HG03460 (cell line): ENCODE measurements around the gene EDC4.
"Not testable (repeated sequence)": the region's sequence is repeated elsewhere in the genome, so short reads cannot be mapped to it uniquely, and the experiment has no call there.

Source experiments
- ATAC-seq: cut with Tn5 transposase; IDR thresholded peaks from one replicate; pipeline ENCODE4 v1.9.1; 2021; ENCODE audit not compliant: unreplicated experiment

The EDC4 gene

DNA sequence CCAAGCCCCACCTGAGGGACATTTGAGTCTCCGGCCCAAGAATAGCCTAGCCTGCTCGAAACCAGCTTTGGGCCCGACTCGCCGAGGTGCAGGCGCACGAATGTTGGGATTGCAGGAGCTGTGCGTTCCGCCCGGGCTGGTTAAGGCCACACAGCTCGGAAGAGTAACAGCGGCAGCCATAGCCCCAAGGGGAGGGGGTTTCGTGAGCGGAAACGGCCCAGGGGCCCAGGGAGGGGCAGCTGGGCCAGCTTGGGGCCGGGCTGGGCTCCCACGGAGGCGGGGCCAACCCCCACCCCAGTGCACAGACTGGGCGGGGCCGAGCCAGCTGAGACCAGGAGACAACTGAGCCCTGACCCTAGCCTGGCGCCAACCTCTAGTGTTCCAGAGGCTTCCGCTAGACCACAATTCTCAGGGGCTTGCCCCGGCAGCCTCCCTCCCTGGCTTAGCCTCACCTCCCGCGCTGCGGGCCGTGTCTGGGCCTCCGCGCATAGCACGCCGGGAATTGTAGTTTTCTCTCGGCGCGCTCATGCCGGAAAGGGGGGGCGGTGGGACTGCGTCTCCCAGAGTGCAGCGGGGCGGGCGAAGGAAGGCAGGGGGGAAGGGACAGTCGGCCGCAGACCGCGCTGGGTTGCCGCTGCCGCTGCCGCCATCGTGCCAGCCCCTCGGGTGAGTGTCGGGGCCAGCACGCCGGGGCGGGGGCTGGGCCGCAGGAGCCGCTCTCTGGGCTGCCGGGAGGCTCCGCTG, 26.4 kb upstream of the EDC4 start, which contains the start of gene NUTF2:
Gene NUTF2, plus strand, starts transcription at position 614 of the 744 bp plus-strand sequence. CDS start 18,198 bp downstream, outside the sequence.
- peak; percentile 48 for ATAC-seq

DNA sequence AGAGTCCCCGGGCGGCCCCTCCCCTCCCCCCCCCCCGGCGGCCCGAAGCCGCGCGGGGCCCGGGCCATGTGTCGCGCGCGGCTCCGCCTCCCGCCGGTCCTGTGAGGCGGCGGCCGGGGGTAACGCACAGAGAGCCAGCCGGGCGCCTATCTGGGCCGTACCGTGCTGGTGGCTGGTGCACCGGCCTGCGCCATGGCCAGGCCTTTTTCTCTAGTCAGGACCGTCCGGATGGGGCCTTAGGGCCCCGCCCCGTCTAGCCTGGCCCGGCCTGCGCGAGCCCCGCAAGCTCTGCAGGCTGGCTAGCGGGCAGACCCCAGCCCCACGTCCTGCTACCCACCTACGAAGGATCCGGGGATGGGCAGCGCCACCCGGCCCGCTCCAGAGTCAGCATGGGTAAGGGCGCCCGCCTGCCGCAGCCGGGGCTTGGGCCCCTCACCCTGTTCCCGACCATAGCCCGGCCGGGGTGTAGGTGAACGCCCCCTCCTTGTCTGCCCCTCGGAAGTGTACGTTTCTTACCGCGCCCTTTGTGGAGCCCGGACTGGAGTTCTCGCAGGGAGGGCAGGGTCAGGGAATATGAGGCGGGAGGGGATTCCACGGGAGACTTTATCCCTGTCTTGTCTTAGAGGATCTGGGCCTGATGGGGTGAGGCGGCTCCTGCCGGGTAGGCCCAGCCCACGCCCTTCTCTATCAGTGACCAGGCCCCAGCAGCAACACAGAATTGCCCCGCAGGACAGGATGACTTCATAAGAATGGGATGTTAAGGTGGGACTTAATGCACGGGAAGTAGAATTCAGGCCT, 25.6 kb upstream of the EDC4 start, which contains the start of gene CENPT:
Gene CENPT, minus strand, starts transcription at position 630 of the 798 bp plus-strand sequence. CDS start 13,834 bp downstream, outside the sequence.
- peak; percentile 34 for ATAC-seq

DNA sequence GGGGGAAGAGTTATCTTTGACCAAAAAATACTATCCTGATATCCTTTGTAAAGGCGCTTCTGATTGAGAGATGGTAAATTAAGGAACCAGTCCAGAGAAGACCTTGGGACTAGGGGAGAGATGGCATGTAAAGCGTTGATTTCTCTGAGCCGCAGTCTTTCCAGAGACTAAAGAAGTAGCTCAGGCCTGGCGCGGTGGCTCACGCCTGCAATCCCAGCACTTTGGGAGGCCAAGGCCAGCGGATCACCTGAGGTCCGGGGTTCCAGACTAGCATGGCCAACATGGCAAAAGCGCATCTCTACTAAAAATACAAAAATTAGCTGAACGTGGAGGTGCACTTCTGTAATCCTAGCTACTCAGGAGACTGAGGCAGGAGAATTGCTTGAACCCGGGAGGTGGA, 24.7 kb upstream of the EDC4 start:
- no peak for ATAC-seq

DNA sequence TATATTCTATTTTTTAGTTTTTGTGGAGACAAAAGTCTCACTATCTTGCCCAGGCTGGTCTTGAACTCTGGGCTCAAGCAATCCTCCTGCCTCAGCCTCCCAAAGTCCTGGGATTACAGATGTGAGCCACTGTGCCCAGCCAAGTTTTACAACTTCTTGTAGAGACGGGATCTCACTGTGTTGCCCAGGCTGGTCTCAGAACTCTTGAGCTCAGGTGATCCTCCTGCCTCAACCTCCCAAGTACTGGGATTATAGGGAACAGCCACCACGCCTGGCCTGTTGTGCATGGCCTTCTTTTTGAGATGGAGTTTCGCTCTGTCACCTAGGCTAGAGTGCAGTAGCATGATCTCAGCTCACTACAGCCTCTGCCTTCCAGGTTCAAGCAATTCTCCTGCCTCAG, 19.2 kb upstream of the EDC4 start:
- ATAC-seq = no peak

DNA sequence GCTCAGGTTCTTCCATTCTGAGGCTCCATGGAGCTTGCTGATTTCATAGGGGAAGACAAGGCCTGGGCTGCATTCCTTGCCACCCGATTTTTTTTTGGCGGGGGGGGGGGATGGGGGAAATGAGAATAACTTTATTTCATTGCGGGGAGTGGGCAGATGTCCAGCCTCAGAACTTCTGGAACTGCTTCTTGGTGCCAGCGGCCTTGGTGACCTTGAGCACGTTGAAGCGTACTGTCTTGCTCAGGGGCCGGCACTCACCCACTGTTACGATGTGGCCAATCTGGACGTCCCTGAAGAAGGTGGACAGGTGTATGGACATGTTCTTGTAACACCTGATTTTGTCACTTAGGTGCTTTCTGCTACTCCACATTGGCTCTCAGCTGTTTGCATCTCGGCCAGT, 17.1 kb upstream of the EDC4 start:
- ATAC-seq = no peak

DNA sequence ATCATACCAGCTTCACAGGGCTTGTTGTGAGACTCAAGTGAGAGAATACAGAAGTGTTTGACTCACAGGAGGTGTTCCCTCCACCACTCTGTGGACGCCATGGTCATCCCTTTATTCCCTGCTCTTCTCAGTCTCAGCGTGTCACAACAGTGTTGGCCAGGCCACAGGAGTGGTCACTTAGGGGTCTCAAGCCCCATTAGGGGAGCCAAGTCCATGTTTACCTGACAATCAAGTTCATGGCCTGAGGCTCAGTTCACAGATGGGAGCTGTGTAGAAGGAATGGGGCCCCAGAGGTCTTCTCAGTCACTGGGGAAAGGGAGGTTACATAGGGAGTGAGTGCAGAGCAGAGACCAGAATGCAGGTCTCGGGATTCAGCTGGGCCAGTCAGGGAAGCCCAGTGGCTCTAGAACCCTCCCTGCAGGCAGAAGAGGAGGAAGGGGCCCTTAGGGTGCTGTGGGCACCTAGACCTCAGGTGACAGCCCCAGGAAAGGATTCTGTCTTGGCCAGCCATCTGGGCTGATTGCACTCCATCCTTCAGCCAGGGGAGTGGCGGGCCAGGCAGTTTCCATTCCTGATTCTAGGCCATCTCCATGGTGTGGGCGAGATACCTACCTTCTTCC, 15.8 kb upstream of the EDC4 start:
- ATAC-seq = no peak

DNA sequence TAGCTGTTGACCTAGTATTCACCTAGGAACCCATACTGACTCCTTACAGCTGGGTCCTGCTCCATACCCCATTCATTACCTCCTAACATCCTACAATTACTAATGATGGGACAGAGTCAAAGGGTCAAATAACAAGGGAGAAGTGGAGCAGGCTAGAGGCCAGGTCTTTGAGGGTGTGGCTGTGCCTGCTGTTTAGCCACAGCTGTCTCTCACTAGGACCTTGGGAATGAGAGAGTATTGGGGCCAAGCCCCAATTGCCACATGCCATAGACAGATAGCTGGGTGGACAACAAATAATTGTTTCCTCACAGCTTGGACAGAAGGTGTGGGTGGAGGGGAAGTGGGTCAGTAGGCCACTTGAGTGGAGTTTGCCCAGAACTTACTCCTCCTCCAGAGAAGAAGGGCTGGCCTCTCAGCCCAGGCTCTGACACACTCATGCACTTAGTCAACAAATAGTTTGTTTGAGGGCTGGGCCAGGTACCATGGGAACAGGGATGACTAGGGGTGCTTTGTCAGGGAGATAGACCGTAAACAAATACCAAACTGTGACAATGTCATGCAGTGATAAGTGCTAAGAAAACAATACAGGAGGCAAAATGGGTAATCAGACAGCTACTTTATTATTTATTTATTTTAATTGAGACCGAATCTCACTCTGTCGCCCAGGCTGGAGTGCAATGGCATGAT, 15.2 kb upstream of the EDC4 start:
- no peak for ATAC-seq

DNA sequence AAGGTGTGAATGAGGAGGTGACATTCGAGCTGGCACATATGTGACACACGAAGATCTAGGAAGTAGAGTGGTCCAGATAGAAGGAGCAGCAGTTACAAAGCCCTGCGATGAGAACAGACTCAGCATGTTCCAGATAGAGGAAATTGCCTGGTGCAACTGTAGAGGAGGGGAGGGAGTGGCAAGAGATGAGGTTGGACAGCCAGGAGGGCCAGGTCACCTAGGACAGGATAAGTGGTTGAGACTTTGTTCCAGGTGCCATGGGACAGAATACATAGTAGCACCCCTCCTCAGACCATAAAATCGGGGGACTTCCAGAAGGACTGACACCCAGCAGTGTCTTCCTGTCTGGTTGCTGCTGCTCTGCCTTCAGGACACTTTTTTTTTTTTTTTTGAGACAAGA, 14.4 kb upstream of the EDC4 start:
- no peak for ATAC-seq

DNA sequence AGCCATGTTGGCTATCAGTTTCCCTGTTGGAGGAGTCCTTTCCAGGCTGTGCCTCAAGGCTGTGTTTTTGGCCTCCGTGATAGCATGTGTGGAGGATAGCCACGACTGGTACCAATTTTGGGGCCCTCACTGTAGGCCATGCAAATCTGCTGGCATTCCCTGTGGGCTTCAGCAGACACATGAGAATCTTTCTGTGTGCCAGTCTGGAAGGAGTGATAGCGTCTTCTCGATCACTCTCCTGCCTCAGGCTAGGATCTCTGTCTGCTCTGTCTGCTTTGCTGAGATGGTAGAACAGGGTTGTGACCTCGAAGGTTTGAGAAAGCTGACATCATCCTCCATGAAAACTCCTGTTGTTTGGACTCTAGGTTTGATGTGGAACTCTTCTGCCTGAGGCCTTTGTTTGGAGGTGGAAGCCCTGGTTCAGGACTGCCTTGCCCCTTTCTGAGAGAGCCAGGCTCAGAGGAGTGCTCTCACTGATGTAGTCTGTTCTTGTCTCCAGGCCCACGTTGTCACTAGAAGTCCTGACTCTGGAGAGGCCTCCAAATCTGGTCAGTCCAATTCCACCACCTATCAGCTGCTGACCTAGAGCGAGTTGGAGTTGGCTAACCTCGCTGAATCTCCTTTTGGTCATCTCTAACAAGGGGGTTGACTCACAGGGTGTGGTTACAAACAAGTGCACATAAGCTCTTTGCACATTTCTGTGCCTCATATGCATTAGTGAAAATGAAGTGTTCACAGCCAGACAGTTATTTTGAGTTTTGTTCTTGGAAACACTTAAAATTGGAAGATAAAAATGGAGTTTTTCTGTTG, 12.1 kb upstream of the EDC4 start:
- ATAC-seq = no peak

DNA sequence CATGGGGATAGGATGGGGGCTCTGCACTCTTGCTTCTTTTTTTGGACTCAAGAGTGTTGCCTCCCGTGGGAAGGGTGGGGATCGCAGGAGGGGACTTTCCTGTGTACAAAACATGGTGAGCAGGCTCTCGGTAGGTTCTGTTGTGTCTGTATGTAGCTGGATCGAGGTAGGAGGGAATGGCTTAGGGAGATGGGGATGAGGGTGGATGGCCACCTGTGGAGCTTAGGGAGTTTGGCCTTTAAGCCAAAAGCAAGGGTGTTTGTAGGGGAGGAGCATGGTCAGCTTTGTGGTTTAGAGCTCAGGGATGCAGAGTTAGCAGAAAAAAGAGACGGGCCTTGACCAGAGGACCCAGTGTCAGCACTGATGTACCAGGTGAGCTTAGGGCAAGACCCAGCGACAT, 11.0 kb upstream of the EDC4 start:
- no peak for ATAC-seq

DNA sequence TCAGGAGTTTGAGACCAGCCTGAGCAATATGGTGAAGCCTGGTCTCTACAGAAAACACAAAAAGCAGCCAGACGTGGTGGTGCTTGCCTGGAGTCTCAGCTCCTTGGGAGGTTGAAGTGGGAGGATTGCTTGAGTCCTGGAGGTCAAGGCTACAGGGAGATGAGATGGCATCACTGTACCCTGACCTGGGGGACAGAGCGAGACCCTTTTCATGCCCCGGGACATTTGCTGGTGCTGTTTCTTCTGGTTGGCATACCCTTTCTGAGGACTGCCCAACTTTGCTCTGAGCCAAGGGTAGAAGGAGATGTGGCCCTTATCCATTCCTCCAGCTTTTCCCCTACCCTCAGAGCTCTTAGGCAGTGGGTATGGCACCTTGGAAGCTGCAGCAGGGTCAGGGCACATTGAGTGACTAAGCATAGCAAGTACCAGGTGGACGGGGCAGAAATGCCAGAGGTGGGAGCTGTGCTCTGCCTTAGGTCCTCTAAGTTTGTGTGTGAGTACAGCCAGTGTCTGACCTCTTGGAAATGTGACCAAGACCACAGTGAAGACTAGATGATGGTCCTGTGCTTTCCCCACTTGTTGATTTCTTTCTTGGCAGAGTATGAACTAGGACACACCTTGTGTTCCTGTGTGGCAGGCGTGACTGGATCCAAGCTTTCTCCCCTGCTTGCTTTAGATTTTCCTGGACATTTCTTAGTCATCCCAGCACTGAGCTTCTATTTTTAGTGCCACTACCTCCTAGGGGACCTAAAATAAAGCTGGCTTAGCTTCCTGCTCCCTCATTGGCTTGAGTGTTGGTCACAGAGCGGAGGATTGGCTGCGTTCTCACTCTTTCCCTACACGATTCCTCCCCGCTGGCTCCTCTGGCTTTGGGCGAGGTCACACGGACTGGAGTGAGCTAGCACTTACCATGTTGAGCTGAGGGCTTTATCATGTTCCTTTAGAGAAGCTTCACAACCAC, 9.9 kb upstream of the EDC4 start:
- ATAC-seq = no peak

DNA sequence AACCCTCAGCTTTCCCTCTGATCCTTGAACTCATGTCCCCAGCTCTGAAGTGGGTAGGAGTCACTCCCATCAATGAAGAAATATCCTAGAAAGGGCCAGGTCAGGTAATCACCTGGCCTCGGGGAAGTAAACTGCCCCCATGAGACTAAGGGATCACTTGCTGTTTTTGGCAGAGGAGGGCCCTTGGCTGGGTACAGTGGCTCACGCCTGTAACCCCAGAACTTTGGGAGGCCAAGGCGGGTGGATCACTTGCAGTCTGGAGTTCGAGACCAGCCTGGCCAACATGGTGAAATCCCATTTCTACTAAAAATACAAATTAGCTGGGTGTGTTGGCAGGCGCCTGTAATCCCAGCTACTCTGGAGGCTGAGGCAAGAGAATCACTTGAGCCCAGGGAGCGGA, 8.8 kb upstream of the EDC4 start:
- ATAC-seq = not testable (repeated sequence)

DNA sequence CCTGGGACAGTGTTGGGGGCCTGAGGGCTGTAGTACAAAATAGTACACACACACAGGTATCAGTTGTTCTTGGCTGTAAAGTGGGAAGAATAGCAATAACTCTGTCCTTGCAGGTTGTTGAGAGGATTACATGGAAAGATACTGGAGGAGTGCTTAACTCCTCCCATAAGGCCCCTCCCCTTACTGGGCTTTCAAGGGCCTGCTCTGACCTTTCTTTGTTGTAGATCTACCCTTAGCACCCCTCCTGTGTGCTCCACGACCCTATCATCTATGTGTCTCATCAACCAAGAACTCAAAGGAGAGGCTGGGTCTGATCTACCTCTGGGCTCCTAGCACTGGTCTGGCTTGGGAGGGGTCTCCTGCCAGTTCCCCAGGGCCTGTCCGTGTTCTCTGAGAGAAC, 8.3 kb upstream of the EDC4 start:
- ATAC-seq = no peak

DNA sequence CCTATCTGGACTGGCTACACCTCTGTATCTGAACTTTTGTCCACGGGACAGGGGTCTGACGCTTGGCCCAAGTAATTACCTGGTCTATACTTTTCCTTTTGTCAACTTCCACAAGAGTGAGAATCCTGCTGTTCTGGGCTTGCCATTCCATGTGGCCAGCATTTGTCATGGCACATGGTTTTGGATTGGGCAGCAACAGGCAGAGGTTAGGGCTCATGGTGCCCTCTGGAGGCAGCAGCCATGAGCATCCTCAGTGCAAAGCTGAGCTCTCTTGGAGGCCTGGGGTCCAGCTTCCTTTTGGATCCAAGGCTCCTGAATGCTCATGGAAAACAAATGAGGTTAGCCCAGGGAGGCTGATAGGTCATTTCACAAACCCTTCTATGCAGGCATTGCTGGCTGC, 7.5 kb upstream of the EDC4 start:
- no peak for ATAC-seq

DNA sequence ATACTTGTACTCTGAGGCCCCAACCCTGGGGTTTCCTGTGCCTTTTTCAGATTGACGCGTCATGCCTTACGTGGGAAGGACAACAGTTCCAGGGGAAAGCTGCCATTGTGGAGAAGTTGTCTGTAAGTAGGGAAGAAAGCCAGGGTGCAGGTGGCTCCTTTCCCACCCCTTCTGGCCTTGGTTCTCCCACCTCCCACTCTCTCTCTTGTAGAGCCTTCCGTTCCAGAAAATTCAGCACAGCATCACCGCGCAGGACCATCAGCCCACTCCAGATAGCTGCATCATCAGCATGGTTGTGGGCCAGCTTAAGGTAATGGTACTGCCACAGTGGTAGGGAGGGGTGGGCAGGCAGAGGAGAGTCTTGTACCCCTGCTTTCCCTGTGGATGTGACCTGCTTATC, 4.6 kb upstream of the EDC4 start:
- ATAC-seq = no peak

DNA sequence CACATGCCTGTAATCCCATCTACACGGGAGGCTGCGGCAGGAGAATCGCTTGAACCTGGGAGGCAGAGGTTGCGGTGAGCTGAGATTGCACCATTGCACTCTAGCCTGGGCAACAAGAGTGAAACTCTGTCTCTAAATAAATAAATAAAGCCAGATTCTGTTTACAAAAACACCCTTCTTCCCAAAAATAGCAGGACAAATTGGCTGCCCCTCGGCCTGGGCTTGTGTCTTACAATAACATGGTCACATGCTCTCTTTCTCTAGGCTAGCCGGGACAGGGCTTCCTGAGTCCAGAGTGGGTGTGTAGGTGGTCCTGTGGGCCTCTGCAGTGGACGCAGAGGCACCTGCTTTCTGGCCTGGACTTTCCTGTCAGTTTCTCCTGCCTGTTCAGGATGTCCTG, 3.2 kb upstream of the EDC4 start:
- ATAC-seq = no peak

DNA sequence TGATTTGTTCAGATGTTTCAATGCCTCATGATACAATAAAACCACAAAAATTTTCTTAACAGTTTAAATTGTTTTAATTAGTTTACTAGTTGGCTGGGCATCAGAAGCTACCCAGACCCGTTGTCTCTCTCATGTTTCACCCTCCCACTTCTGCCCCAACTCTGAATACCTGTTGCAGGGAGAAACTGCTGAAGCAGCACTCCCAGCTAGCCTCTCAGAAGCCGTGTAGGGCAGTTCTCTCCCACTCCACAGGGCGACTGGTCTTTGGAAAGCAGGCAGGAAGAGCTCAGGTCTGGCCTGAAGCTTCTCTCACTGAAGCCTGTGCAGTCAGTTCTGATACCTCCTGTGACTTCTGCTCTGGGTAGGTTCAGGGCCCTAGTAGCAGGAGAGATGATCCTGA, 1.6 kb upstream of the EDC4 start:
- ATAC-seq = no peak

DNA sequence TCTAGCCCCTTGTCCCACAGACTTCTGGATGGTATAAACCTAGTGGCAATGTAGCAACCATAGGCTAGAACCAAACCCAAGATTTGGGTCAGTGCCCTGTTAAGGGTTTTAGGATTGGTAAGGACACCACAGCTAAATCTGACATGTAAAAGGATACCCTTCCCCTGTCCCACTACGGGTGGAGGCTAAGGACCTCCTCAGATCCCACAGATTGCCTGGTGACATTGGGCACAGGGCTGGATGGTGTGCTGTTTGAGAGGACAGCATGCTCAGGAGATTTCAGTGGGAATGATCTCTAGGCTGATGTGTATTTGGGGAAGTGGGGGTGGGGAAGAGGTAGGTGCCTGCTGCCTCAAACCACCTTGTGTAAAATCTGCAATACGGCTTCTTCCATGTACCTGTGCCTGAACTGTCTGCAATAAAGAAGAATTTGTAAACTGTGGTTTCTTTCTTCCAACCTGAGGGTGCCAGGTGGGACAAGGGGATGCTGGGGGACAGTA, 671 bp upstream of the EDC4 start:
- ATAC-seq = no peak
